GF-D8 (cell line): ENCODE results near the gene SYAP1.
"Not testable (repeated sequence)": the region's sequence is repeated elsewhere in the genome, so short reads cannot be mapped to it uniquely, and the experiment has no call there.

Experiments
- DNase-seq: peaks from one replicate; lab custom pipeline; 2025; lab: John Stamatoyannopoulos, UW

The SYAP1 gene, protein sequence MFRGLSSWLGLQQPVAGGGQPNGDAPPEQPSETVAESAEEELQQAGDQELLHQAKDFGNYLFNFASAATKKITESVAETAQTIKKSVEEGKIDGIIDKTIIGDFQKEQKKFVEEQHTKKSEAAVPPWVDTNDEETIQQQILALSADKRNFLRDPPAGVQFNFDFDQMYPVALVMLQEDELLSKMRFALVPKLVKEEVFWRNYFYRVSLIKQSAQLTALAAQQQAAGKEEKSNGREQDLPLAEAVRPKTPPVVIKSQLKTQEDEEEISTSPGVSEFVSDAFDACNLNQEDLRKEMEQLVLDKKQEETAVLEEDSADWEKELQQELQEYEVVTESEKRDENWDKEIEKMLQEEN

DNA sequence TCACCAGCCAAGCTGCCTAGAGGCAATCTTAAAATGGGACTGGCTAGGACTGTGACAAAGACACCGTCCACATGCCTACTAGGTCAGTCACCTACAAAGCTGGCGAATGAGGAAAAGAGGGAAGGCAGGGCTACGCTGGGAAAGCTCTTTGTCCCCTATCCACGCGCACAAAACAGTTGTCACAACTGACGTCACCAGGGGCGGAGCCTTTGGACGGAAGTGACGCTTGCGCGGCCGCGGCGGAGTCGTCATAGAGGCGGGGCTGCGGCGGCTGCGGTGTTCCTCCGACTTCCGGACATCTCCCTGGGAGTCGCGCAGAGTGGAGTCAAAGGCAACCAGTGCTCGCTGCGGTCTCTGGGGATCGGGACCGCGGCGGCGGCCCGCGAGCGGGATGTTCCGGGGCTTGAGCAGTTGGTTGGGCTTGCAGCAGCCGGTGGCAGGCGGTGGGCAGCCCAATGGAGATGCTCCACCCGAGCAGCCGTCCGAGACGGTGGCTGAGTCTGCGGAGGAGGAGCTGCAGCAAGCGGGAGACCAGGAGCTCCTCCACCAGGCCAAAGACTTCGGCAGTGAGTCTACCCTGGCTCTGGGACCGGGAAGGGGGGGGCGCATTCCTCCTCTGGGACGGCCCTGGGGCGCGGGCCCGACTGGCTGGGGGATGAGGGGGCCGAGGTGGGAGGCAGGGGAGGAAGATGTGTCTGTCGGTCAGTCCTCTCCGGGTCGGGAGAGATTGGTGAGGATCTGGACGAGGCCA, at the start of gene SYAP1:
SYAP1 (plus strand) TSS at position 279 of the 751 bp plus-strand sequence; CDS start at position 392, 113 bp downstream.
- DNase-seq = peak; percentile 72

DNA sequence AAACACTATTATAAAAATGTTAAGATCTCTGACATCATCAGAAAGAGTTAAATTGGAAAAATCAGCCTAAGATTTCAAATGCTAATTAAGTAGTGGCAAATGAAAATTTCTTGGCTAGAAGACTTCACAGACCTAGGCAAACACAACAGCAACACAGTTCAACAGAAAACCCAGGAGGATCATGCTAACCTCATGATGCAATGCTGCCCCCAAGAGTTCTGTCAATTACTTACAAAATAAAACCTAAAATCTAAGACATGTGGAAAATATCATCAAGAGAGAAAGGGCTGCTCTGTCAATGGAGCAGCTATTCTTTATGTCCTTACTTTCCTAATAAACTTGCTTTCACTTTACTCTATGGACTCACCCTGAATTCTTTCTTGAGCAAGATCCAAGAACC, 48.4 kb upstream of the SYAP1 start:
- no peak for DNase-seq

DNA sequence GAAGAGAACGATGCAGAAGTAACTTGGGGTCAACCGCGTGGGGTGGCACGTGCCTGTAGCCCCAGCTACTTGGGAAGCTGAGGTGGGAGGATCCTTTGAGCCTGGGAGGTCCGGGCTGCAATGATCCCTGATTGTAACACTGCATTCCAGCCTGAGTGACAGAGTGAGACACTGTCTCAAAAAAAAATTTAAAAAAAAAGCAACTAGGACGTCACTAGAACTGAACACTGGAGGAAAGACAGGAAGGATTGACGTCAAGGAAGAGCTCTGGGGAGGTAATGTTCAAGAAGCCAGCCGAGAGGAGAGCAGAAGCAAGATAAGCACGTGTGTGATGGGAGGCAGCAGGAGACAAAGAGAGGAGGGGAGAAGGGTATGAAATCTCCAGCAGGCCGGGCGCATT, 40.7 kb upstream of the SYAP1 start:
- DNase-seq = no peak

DNA sequence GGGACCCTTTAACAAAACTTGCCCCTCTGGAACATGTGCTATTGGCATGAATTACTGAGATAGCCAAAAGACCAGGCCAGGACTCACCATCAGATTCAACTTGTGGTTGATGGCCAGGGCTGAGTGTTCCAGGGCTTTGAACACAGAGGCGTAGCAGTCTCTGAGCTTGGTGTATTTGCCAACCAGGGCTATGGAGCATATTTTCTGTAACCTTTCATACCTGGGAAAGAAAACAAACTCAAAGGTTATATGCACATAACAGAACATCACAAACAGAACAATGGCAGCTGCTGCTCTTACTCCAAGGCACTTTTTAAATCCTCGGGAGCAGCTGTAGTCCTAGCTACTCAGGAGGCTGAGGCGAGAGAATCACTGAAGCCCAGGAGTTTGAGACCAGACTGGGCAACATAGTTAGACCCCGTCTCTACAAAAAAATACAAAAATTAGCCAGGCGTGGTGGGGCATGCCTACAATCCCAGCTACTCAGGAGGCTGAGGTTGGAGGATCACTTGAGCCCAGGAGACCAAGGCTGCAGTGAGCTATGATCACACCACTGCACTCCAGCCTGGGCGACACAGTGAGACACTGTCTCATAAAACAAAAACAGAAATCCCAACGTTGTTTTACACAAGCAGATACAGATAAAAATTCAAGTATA, 36.3 kb upstream of the SYAP1 start:
- no peak for DNase-seq

DNA sequence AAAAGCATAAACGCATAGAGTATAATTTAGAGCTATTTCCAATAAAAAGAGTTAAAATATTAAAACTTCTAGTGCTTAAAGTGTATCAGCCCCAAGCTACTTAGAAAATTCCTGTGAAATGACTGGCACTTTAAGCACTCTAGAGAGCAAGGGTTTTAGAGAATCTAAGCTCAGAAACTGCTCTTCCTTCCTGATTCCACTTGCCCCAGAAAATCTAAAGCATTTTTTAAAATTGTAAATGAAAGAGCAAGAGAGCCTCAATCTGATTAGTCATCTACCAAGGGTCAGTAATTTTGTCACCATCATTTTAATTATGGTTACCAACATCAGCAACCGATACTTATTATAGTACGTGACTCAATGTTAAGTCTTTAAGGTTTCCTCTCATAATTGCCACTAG, 31.9 kb upstream of the SYAP1 start:
- DNase-seq = no peak

DNA sequence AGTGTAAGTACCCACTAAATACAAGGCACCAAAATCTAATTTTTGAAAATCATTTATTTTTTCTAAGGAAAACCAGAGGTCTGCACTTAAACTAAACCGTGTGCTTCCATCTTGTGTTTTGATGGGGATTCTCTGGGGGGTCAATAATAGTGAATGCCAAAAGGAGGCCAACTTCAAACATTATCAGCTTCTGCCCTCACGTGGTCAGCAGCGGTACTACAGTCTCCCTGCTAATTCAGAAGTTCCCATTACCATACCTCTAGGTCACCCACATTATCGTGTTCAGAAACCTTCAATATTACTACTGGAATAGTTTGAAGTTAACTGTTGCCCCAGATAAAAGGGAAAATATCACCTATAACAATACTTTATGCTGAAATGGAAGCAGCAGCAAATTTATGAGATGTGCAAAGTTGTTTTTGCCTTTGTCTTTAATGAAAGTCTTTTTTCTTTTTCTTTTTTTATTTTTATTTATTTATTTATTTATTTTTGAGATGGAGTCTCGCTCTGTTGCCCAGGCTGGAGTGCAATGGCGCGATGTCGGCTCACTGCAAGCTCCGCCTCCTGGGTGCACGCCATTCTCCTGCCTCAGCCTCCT, 24.2 kb upstream of the SYAP1 start:
- no peak for DNase-seq

DNA sequence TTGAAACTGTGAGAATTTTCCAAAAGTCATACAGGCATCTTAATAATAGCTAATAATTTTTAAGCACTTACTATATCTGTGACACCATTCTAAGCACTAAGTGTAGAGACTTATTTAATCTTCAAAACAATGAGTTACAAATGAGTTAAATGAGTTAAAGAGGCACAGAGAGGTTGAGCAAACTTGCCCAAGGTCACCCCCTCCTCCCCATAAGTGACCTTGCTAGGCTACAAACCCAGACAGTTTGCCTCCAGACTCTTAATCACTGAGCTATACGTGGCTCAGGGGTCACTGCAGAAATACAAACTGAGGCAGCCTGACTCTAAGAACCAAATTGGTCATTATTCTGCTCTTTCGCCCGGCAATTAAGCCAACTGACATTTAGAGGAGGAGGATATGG, 22.5 kb upstream of the SYAP1 start:
- no peak for DNase-seq

DNA sequence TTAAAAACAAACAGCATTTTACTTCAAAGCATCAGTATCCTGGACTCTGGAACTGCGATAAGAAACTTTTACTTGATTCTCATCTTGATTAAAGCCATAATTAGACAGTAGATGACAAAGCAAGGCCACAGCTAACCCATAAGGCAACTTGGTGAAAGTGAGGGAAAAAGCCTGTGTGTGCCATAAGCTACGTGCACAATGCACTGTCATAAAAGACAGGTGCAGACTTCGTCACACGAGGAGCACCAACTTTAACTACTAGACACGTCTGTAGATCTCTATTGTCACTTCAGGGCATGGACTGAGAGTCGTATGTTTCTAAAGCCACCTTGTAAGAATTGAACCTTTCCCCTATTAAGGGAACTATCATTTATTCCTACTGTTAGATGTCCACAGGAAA, 20.0 kb upstream of the SYAP1 start:
- no peak for DNase-seq

DNA sequence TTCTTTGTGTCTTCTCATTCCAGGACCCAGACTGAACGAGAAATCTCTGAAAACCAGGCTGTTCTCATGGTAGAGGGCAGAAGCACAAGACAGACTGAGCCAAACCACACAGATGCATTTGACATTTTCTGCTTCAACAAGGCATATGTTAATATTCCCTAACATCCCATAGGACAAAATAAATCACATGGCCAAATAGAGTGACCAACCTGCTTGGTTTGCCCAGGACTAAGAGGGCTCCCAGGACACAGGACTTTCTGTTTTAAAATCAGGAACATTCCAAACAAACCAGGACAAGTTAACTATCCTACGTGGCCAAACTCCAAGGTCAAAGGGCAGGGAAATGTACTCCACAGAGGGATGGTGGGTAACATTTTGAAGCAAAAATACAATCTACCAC, 18.7 kb upstream of the SYAP1 start:
- no peak for DNase-seq

DNA sequence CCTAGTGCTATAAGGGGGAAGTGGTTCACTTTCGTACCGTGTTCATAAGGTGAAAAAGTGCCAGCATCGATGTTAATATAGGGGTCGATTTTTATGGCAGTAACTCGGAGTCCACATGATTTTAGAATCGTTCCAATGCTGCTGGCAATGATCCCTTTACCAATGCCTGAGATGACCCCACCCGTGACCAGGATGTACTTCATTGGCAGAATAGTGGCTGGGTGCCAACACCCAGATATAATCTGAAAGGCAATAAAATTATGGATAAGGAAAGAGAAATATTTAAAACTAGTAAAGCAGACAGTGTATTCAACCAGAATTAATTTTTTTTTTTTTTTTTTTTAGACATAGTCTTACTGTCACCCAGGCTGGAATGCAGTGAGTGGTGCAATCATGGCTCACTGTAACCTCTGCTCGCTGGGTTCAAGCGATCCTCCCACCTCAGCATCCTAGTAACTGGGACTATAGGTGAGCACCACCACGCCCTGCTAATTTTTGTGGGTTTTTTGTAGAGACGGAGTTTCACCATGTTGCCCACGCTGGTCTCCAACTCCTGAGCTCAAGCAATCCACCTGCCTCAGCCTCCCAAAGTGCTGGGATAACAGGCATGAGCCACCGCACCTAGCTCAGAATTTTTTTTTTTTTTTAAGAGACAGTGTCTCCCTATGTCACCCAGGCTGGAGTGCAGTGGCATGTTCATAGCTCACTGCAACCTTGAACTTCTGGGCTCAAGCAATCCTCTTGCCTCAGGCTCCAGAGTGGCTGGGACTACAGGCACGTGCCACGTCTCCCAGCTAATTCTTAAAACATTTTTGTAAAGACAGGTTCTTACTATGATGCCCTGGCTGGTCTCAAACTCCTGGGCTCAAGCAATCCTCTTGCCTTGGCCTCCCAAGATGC, 16.5 kb upstream of the SYAP1 start:
- DNase-seq = no peak

DNA sequence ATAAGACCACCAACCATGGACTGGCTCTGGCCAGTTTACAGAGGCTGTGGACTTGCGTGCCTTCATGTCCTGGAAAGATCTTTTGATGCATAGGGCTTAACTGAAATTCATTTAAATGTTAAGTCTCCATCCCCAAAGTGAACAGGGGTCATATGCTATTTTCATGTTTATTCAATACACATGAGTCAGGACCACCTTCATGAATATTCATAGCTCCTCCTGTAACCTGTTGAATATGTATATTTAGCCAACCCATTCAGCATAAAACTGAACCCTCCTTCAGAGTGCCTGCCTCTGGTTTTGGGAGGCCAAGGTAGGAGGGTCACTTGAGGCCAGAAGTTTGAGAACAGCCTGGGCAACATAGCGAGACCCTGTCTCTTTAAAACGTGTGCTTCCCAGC, 14.0 kb upstream of the SYAP1 start:
- DNase-seq = no peak

DNA sequence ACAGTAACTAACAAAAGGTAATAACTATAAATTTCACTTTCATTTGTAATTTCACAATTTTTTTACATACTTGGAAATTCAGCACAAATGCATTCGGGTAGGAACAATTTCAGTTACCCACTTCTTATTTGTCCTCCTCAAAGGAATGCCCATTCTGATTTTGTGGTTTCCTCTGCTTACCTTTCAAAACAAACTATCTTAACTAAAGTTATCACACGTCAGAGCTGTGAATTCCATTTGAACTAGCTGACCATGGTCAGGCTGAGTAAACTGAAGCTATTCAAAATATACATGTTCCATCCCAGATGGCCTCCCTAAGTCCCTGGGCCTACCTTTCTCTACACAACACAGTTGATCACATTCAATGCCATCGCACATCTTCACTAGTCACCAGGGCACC, 11.4 kb upstream of the SYAP1 start:
- no peak for DNase-seq

DNA sequence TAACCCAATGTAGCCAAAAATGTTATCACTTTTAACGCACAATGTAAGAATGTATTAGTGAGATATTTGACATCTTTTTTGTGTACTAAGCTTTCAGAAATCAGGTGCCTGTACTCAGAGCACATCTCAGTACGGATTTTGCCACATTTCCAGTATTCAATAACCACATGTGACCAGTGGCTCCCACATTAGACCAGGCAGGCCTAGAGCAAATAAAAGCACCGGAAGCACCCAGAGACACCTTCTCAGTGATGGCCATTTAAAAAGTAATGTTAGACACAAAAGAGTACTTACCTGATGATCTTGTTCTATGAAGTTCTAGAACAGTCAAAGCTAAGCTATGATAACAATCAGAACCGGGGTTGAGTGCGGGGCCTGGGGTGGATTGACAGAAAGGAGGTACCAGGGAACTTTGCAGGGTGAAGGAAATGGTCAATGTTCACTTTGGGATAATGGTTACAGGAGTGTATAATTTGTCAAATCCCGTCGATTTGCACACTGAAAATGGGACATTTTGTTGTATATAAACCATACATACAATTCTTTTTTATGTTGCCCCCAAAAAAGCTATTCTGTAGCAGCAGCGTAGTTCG, 8.1 kb upstream of the SYAP1 start:
- DNase-seq = no peak

DNA sequence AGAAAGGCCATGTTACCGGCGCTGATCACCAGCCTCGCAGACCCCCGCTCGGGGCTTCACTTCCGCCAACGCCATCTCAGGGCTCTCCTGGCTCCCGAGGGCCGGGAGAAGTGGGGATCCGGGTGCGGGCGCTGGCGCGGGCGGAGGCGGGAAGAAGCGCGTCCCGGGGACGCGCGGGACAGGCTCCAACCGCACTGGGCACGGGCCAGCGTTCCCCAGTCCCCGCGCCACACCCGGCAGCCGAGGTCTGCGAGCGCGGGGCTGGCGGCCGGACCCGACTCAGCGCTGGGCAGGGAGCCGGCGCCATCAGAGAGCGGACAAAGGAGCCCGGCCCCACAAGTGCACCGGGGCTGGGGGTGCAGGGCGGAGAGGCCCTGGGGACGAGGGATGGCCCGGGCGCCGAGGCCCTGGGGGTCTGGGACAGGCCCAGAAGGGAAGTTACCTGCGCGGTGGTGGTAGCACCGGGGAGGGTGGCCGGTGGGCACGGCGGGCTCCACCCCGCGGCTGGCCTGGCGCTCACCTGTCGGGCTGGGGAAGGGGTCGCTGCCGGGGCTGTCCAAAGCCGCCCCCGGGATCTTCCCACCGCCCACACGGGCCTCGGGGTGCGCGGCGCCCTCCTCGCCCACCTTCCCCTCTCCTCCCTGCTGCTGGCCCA, 7.4 kb upstream of the SYAP1 start:
- no peak for DNase-seq

DNA sequence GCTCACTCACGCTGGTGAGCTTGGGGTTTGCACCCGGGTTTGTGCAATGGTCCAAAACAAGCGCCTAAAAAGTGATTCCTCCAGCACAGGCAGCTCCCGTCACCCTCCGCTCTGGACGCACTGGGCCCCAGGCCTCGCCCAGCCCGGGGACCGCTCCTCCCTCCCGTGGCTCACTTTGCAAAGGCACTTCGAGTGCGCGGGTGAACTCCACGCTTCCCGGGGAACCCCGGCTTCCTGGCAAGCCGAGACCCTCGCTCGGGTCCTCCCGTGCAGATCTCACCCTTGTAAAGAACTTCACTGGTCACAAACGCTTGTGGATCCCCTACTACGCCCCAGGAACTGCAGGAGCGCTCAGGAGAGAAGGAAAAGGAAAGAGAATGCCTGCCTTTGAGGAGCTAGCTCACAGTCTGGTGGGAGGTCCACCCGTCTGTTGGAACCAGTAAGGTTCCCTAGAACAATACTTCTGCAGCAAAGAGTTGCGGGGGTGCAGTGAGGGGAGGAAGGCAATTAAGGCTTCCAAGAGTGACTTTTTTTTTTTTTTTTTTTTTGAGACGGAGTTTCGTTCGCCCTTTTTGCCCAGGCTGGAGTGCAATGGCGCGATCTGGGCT, 6.8 kb upstream of the SYAP1 start, which contains the start of gene CTPS2:
CTPS2 (minus strand) TSS at position 122 of the 608 bp plus-strand sequence. CDS start 9,767 bp downstream, outside the sequence.
- peak; percentile 13 for DNase-seq

DNA sequence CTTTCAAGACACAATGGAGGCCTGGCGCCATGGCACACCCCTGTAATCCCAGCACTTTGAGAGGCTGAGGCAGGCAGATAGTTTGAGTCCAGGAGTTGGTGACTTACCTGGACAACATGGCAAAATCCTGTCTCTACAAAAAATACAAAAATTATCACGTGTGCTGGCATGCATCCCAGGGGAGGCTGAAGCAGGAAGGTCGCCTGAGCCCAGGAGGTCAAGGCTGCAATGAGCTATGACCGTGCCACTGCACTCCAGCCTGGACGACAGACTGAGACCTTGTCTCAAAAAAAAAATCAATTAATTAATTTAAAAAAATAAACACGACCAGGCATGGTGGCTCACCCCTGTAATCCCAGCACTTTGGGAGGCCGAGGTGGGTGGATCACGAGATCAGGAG, 4.9 kb upstream of the SYAP1 start:
- no peak for DNase-seq

DNA sequence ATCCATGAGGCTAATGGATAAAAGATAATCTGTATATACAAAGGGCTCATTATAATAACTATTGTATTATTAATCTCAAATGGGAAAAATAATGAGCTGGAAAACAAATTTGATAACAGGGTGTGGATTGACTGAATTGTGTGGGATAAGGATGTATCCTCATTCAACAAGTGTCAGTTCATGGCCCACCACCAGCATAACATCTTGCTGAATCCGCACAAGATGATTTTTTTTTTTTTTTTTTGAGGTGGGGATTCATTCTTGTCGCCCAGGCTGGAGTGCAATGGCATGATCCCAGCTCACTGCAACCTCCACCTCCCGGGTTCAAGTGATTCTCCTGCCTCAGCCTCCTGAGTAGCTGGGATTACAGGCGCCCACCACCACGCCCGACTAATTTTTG, 3.8 kb upstream of the SYAP1 start:
- DNase-seq = not testable (repeated sequence)

DNA sequence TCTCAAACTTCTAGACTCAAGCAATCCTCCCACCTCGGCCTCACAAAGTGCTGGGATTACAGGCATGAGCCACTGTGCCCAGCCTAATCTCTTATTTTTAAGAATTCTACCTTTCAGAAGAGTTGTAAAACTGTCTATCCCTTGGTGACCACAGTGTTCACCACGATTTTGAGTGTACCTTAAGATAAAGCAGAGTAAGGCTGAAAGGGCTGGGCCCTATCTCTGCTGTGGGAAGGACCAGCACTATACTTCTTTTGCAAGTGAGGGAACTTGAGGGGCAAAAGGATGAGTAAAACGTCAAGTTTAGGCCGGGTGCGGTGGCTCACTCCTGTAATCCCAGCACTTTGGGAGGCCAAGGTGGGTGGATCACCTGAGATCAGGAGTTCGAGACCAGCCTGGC, 3.0 kb upstream of the SYAP1 start:
- DNase-seq = not testable (repeated sequence)

DNA sequence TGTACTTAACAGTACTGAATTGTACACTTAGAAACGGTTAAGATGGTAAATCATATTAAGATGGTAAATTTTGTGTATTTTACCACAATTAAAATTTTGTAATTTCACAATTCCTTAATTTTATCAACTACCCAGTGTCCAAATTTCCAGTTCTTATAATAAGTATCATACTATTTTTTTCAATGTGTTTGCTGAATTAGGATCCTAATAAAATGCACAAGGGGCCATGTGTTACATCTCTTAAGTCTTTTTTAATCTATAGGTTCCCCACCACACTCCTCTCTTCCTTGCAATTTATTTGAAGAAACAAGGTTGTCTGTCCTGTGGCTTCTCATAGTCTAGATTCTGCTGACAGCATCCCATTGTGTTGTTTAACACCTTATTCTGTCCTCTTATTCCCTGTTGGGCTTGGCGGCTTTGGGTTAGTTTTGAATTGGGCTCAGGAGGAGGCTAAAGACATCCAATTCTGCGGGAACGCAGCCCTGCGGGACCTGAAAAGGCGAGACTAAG, 533 bp upstream of the SYAP1 start:
- DNase-seq = no peak

DNA sequence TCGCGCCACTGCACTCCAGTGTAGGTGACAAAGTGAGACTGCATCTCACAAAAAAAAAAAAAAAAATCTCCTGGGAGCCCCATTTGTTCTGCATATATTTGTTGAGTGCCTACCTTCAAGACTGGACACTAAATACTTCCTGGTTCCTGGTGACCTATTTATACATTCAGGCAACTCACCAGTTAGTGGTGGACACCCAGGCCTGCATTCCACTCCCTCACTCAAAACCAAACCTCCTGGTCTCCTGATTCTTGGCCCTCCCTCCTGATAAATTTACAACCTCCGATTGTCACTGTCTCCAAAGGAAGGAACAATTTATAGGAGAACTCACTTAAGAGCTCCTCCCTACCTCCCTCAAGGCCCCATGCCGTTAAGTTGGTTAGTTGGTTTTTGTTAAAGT, 3.1 kb downstream of the SYAP1 start:
- DNase-seq = no peak
